ENCODE measurements around the gene ENPP6. TPM values are rescaled to one million over a fixed set of nuclear protein-coding genes. Genes with fewer than 3 reads are reported as not detected.

Gene ENPP6
- total RNA-seq: not detected in 2 replicates

DNA sequence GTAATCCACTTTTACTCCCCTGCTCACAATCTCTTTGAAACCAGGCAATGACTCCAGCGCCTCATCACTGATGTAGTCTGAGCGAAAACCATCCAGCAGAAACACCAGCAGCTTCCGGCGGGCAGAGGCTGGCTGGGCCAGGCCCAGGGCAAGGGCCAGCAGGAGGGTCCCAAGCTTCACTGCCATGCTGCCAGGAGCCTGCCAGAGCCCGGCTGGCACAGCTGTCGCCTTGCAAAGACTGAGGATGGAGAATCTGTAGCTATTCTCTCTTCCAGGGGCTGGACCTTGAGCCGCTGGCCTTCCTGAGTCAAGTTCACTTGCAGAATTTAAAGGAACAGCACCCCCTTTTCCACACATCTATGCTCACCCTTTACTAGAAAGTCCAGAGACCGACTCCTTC lies at the start of gene ENPP6:
ENPP6 (minus strand) TSS at position 240 of the 400 bp plus-strand sequence; CDS start at position 186, 54 bp downstream.

